Measurements from ENCODE around the gene CNST.

The CNST gene, protein sequence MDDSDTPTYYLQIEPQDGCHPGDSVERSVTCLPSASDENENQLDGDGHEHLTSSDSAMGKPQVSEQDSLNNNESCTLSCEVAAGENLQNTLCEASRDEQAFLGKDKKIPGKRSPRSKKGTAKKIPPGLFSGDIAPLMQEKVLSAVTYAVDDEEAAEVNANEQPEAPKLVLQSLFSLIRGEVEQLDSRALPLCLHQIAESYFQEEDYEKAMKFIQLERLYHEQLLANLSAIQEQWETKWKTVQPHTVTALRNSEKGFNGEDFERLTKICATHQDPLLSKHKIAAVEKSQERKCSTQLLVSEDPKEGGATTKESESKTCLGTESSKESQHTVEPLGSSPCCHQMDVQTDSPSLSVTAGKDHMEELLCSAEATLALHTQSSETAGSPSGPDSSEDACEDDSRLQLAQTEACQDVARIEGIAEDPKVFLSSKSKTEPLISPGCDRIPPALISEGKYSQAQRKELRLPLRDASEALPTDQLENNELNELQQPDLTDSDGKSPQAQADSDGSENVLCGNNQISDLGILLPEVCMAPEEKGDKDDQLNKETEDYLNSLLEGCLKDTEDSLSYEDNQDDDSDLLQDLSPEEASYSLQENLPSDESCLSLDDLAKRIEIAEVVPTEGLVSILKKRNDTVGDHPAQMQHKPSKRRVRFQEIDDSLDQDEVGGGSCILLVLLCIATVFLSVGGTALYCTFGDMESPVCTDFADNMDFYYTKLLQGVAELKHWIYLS

DNA sequence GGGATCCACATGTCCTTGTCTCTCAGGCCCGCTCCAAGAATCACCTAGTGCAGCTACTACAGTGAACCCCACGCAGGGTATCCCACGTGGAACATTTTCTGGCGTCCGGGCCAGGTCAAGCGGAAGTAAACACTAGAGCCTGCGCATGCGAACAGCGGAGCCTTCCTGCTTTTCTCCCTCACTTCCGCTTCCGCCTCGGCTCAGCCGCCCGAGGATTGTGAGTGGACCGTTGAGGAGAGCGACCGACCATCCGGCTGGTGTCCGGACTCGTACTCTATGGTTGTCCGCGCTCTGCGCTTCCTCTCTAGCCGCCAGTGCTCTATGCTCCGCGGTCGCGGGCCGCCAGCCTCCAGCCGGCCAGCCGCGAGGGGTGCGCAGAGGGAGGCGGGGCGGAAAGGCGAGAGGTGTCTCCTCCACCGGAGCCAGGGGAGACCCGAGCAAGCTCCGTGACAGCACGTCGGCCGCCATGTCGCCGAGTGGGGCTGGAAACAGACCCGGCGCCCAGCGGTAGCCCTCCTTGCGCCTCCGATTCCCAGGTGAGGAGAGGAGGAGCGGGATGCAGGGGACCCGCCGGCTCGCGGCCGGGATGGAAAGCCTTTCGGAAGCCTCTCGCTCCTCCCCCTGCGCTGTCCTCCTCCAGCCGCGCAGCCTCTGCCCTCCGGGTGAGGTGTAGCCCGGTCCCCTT lies at the start of gene CNST, which contains the start of gene TFB2M:
Gene CNST (plus strand): TSS at position 329 of the 685 bp plus-strand sequence. CDS start 25,107 bp downstream, outside the sequence.
Gene TFB2M (minus strand): TSS at position 134 of the 685 bp plus-strand sequence. CDS start 123 bp downstream, at position 11.
- DNase-seq = peak; percentile 50

DNA sequence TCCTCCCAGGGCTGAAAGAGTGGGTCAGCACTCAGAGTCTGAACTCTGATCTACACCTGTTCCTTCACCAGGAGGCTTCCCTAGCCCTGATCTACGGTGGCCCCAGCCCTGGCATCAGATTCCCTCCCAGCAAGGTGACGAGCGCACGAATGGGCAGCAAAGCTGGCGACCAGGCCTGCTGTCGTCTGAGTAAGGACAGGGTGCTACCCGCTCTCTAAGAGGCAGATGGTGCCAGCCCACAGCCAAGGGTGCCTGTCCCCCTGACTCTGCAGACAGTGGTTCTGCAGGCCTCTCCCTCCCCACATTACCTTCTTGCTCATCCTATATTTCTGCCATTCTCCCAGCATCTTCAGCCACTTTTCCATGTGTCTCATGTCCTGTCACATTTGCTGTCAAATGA lies 48.9 kb upstream of the CNST start:
- DNase-seq = no peak

DNA sequence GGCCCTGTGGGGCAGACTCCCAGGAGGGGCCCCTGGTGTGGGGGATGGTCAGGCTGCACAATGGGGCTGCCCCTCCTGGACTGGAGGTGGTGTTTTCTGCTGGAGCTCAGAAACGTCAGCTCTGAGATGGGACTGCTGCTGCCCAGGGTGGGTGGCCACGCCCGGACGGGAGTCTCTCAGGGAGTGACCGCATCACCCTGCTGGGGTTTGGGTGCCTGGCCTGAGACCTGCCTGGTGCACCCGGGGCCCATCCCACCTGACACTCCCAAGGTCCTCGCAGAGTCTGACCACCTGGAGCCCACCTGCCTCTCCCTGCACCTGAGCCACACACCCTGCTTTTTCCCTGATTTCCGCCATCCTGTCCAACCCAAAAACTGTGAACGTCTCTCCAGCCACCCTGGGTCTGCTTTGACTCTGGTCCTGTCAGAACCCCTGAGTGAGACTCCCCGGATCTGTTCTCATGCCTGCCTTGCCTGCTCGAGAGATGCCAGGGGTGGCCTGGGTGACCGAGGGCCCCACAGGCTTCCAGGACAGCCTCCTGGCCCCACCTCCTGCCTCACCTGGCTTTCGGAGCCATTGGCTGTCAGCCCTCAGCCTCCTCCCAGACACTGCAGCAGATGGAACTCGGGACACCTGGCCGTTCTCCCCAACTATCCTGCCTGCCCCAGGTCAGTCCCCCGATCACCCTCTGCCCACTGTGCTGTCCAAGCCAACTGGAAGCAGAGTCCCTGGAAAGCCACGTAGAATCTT lies 47.6 kb upstream of the CNST start:
- DNase-seq = no peak

DNA sequence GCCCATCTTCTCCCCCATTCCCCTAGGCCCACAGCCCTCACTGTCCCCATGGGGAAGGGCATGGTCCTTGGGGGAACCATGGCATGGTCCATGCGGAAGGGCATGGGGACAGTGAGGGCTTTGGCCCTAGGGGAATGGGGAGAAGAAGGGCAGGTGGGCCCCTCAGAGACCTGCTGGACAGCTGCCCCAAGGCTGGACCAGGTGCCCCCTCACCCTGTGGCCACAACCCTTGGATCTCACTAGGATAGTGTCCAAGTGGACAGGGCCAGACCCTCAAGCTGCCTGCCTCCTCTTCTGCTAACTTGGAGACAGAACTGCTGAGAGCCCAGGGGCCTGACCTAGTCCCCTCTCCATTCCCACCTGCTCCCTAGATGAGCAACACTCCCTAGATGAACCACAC lies 46.7 kb upstream of the CNST start:
- no peak for DNase-seq

DNA sequence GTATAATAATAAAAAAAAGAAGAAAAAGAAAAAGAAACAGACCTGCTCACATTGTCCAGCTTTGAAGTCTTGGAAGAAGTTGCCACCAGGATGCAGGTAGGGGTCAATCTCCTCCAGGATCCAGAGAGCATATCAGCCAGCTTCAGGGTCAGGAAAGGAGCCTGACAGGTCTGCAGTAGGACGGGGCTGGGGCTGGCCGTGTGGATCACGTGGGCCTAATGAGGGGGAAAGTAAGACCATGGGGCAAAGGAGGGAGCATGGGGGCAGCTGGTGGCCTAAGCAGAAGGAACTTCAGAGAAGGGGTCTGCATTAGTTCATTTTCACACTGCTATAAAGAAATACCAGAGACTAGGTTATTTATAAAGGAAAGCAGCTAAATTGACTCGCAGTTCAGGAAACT lies 39.9 kb upstream of the CNST start:
- no peak for DNase-seq

DNA sequence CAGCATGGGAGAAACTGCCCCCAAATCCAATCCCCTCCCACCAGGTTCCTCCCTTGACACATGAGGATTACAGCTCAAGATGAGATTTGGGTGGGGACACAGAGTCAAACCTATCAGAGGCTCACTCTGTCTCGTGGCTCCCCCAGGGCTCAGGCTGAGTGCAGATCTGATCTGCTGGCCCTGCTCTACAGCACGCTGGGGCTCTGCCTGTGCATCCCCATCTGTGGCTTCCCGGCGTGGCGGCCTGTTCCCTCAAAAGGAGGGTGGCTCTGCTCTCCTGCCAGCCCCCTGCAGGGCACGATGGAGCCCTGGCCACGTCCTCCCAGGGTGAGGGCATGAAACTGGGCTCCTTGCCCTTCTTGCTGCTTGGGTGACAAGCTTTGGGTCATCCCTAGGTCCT lies 39.3 kb upstream of the CNST start:
- DNase-seq = no peak

DNA sequence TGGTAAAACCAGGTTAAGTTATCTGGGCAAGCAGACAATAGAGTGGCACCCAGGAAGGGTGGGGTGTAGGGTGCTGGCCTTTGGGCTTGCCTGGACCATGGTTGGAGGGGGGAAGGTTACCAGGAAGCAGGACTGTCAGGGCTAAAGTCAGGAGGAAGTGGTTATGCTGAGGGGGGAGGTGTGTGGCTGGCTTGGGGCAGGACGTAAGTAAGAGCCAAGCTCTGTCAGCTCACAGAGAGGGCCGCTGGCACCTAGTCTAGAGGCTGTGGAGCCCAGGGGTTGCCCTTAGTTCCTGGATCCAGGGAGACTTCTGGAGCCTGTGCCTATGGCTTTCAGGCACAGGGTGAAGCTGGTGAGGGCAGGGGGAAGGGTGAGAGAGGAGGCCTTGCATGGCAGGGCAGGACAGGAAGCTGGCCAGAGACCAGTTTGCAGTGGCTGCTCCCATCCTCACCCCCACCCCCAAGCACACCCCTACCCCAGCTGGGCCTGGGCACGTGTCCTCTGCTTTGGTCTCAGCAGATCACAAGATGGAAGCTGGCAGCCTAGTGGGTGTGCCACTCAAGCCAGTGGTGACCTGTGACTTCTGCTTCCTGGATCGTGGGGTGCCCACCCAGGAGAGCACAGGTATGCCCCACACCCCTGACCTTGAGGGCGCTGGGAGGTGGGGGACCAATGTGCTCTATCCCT lies 38.7 kb upstream of the CNST start:
- DNase-seq = no peak

DNA sequence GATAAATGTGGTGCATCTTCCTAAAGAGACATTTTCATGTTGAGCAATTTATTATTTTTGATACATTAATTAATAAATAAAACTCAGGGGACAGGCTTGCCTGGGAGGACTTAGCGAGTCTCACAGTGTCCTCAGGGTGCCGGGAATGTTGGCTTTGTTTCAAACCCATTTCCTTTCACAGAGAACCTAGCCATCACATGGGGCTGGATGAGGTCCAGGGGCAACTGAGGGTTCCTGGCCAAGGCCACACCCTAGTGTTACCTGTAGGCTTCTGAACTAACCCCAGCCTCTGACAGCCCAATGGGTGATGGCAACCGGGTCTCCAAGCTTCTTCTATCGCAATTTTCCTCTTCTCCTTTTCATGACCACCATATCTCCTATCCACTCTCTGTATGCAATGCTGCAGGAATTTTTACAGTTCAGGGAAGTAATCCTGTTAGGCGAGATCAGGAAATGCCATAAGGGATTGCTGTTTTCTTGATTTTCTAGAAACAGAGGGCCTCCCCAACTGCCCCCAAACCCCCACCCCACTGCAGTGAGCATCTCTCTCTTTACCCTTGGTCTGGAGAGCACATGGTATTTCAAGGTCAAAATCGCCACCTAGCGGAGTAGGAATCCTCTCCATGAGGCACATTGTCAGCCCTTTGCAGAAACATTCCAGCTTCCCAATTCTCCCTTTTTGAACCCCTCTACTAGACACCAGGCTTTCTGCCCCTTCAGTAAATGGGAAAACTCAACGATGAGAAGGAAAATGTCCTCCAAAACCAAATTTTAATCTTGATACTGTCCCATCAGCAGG lies 37.1 kb upstream of the CNST start:
- DNase-seq = no peak

DNA sequence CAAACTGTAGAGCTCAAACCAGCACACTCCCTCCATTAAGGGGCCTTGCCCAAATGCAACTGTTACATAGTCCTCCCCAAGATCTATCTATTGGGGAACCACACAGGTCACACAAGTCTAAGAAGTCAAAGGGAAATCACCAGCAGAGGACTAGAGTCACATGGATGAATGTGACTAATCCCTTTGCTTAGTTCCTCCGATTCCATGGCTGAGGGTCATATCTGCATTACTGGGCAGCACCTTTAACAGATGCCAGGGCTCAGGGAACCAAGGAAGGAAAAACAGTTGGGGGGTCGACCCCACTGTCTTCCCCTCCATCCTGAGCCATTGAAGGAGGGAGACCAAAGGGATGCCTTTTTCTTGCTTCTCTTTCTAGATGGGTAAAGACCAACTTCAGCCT lies 35.8 kb upstream of the CNST start:
- DNase-seq = no peak

DNA sequence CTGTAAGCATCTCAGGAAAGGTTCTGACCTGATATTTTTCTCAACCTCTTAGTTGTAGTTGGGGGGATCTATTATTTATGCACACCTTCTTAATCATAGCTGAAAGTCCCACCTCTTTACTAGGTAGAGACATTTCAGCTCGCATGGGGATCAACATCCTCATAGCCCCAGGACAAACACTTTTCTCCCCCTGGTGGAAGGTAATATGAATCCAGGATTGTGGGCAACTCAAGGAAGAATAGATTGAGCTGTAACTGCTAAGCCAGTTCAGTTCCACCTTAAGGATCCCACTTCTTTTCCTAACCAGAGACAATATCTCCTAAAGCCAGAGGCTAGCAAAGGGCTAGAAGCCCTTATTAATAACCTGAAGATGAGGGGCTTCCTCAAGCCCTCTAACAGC lies 33.7 kb upstream of the CNST start:
- no peak for DNase-seq

DNA sequence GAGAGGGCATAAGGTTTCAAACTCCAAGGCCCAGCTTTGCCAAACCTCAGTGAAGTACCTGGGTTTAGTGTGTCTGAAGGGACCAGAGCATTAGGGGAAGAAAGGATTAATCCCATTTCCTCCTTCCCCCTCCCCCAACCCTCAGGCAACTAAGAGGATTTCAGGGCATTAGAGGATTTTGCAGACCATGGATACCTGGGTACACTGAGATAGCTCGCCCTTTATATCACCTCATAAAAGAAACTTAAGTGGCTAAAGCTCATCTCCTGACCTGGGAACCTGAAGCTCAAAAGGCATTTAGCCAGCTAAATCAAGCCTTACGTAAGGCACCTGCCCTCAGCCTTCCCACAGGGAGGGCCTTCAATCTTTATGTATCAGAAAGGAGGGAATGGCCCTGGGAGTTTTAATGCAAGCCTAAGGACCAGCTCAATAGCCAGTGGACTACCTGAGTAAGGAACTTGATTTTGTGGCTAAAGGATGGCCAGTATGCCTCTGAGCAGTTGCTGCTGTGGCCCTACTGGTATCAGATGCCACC lies 32.8 kb upstream of the CNST start:
- DNase-seq = no peak

DNA sequence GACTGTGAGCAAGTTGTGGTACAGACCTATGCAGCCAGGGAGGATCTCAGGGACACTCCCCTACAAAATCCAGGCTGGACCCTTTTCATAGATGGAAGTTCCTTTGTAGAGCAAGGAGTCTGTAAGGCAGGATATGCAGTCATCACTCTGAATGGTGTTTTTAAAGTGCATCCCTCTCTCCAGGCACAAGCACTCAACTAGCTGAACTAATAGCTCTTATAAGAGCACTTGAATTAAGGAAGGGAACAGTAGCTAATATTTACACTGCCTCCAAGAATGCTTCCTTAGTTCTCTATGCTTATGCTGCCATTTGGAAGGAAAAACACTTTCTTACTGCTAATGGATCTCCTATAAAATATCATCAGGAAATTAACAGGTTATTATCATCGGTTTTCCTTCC lies 32.1 kb upstream of the CNST start:
- DNase-seq = no peak

DNA sequence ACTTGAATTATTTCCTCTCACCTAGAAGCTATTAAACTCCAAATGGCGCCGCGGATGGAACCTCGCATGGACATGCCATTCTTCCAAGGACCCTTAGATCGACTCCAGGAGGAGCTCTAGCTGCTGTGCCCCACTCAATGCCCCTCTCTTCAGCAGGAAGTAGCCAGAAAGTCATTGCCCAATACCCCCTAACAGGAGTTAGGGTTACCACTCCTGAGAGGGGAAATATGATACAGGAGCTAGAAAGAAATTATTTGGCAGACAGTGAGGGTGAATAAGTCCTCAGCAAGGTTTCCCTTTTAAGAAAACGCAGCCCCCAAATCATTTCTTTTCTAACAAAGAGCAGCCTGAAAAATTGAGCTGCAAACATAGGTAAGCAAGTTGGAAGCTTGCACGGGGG lies 28.8 kb upstream of the CNST start:
- no peak for DNase-seq

DNA sequence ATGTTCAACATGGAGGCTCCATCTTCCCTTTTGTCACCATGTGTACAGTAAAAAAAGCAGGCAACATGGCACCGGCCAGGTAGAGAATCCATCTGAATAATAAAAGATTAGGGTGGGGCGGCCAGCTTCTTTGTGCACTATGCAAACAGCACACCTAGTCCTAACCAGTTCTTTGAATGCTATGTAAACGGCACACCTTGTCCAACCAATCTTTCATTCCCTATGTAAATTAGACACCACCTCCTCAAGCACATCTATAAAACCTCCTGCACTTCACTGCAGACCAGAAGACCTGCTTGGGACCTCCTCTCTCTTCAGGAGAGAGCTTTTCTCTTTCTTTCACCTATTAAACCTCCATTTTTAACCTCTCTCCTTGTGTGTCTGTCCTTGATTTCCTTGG lies 28.4 kb upstream of the CNST start:
- DNase-seq = no peak

DNA sequence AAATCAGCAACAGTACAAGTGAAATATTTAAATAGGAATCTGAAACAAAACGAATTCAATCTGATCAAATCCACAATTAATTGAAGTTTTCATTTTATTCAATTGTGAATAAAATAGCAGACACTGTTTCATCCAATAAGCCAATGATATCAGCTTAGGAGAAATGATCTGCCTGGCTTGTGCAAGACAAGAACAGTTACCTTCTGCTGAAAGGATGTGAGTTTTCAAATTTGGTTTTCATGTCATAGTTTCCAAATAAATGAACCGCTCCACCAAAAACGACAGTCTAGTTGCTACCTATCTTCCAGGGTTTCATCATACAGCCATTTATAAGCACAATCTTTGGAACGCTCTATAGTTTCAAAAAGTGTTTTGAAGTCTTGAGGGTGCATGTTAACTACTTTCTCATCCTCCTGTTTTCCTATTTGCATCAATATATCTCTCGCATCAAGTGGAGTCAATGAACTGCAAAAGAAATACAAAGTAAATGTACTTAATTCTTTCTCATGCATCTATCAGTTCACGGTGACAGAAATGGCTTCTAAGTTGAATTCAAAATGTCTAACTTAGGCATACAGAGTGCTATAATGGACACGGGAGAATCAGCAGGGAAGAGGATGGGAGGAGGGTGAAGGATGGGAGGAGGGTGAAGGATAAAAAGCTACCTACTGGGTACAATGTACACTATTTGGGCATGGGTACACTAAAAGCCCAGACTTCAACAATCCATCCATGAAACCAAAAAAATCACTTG lies 25.3 kb upstream of the CNST start:
- DNase-seq = no peak

DNA sequence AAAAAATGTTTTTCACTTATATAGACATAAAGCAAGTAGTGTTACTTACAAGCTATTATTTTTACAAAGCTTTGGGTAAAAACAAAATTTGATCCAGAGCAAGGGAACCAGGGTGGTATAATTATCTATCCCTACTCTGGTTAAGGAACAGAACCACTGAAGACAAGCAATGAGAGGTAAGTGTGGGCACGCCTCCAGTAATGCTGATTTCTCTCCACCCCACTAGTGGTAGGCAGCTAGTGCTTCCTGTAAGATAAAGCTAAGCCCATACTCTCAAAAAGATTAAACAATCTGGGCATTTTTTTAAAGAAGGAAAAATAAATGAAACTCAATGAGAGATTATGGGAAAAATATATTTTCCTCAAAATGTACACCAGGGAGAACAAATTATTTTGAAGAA lies 22.3 kb upstream of the CNST start:
- DNase-seq = no peak

DNA sequence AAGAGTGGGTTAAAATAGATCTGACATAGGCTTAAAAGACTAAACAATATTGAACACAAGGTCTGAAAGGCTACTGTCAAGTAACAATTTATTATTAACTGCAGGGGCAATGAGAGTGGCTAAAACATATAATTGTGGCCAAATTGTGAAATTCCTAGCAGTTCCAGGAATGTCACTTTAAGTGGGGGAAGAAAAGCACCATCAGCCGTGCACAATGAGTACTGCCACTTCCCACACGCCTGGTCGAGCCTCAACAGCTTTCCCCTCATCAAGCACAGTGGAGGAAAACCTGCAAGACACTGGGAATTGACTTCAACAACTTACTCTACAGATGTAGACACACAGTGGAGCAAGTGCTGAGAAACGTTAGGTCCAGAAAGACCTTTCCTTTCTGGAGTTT lies 16.6 kb upstream of the CNST start:
- DNase-seq = no peak

DNA sequence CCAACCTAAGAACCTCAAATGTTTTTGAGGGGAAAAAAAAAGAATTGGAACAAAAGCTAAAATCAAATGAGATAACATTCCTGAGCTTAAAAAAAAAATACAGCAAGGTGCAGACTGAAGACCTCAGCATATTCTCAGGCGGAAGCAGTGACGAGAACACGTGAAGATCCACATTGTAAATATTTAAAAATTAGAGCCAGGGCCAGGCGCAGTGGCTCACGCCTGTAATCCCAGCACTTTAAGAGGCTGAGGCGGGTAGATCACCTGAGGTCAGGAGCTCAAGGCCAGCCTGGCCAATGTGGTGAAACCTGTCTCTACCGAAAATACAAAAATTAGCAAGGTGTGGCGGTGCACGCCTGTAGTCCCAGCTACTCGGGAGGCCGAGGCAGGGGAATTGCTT lies 15.9 kb upstream of the CNST start:
- no peak for DNase-seq

DNA sequence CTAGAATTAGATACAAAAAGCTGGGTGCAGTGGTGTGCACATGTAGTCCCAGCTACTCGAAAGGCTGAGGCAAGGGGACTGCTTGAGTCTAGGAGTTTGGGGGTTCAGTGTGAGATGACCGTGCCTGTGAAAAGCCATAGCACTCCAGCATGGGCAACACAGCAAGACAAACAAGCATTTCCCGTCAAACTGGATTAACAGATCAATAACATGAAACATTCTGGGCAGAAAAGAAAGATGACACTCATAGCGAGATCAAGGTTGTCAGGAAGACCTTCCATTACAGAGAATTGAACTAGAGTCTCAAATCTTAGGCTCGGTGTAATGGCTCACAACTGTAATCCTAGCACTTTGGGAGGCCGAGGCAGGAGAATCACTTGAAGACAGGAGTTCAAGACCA lies 14.1 kb upstream of the CNST start:
- no peak for DNase-seq

DNA sequence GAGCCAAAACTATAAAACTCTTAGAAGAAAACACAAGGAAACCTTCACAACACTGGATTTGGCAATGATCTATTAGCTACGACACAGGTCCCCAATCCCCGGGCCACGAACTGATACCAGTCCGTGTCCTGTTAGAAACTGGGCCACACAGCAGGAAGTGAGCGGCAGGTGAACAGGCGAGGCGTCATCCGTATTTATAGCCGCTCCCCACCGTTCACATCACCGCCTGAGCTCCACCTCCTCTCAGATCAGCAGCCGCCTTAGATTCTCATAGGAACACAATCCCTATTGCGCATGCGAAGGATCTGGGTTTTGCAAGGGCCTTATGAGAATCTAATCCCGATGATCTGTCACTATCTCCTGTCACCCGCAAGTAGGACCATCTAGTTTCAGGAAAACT lies 12.1 kb upstream of the CNST start:
- no peak for DNase-seq

DNA sequence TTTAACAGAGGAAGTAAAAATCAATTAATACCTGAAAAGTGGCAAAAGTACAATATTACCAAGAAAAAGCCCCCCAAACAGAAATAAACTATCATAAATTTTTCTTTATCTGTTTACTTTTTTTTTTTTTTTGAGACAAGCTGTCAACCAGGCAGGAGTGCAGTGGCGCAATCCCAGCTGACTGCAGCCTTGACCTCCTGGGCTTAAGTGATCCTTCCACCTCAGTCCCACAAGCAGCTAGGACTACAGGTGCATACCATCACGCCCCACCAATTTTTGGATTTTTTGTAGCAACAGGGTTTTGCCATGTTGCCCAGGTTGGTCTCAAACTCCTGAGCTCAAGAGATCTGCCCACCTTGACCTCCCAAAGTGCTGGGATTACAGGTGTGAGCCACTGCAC lies 8.2 kb upstream of the CNST start:
- DNase-seq = no peak

Measured in 8988T (cell line).